Epithelial cell of esophagus (primary cell): Measurements from ENCODE around the gene S1PR1.

Experiments
- DNase-seq: peaks from one replicate; pipeline ENCODE4 v3.0.0; 2010; ENCODE audit warnings: low read depth
- H3K4me3 ChIP-seq: 2 replicates; pipeline ENCODE4 v1.5.1; 2011; ENCODE audit warnings: mild to moderate bottlenecking, low read length, control low read depth
- CTCF ChIP-seq: IDR thresholded peaks from 2 replicates; pipeline ENCODE4 v1.5.1; 2011; ENCODE audit warnings: low read depth, mild to moderate bottlenecking, low read length, control low read depth, inconsistent platforms; ENCODE audit not compliant: insufficient read depth; ENCODE audit errors: missing control alignments

S1PR1 gene

GRCh38 chr1:101284622-101285218 is 47.9 kb downstream of the S1PR1 start:
- DNase-seq, result peak; percentile 21
- no peak for TF ChIP-seq CTCF
- H3K4me3 ChIP-seq, result no peak overlapping the region

GRCh38 chr1:101285922-101286570 is 49.2 kb downstream of the S1PR1 start:
- no peak overlapping the region for H3K4me3 ChIP-seq
- TF ChIP-seq CTCF, result no peak
- peak; percentile 30 for DNase-seq

DNA sequence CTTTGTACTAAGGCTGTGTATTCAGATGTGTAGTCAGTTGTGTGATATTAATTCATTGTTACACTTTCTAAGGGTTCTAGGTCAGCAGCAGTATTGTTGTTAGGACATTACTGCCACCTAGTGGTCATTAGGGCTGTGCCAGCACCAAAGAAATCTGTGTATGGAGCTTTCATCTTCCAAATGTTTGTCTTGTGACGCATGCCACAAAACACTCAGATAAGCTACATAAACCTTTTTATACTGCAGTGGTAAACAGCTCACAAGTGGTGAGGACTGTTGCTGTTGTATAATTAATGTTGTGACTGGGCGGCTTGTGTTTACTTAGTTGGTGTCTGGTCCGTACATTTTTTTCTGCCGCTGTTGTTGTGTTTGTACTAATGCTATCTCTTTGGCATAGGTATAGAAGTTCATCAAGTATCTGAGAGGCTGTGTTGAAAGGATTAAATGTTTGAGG is 51.7 kb downstream of the S1PR1 start:
- no peak overlapping the region for H3K4me3 ChIP-seq
- DNase-seq, result peak; percentile 88
- peak; percentile 95 for TF ChIP-seq CTCF

GRCh38 chr1:101290119-101290921 is 53.5 kb downstream of the S1PR1 start:
- TF ChIP-seq CTCF, result no peak
- H3K4me3 ChIP-seq, result no peak overlapping the region
- no peak for DNase-seq
